ENCODE data around the gene AMBRA1. TPM values are rescaled to one million over a fixed set of nuclear protein-coding genes. Genes with fewer than 3 reads are reported as not detected.
"Not testable (repeated sequence)": the region's sequence is repeated elsewhere in the genome, so short reads cannot be mapped to it uniquely, and the experiment has no call there.

AMBRA1 gene
- total and polyA plus RNA-seq, 2 of the 8 experiments (the other 6 are each of a cell fraction or from before 2014, with no cell fraction given): 14.2 to 37.4 TPM

GRCh38 chr11:46372086-46372485 is 221.7 kb downstream of the AMBRA1 start (continued):
- TF ChIP-seq CTCF (IDR thresholded peaks at IDR 0.05; ENCODE audit: control extremely low read depth in 1 of 3, insufficient read depth in 1 of 3, low read depth in 1 of 3, low read length in 3 of 3): no peak
- no peak for TF ChIP-seq USF2 (IDR thresholded peaks at IDR 0.05; ENCODE audit: low read length)

GRCh38 chr11:46371262-46371661 is 222.6 kb downstream of the AMBRA1 start:
- H3K4me2 ChIP-seq (ENCODE audit: insufficient read depth in 1 of 2, low read depth in 2 of 2, low read length in 2 of 2); H3K79me2 ChIP-seq (ENCODE audit: control insufficient read depth in 1 of 2, insufficient read depth in 2 of 2, low read length in 2 of 2); H2BK120ac ChIP-seq (replicated peaks; ENCODE audit: low read depth, low read length); DNase-seq (ENCODE audit: low read depth in 1 of 2, low spot score in 2 of 2); H2BK15ac ChIP-seq (ENCODE audit: low read length); H2AFZ ChIP-seq (ENCODE audit: low read length); H3K79me1 ChIP-seq (ENCODE audit: low read depth, low read length); H3K9ac ChIP-seq (replicated peaks in 1 of 4; ENCODE audit: extremely low read depth in 1 of 4, low read depth in 3 of 4, low read length in 3 of 4); H2BK20ac ChIP-seq (ENCODE audit: low read length); H3K4me3 ChIP-seq (ENCODE audit: extremely low read depth in 1 of 4, insufficient read depth in 2 of 4, low read depth in 3 of 4, low read length in 4 of 4); H3K23me2 ChIP-seq (ENCODE audit: low read depth, low read length); H3K27ac ChIP-seq (ENCODE audit: low read depth, low read length); H3K9me3 ChIP-seq (ENCODE audit: insufficient read depth in 2 of 2, low read depth in 1 of 2, low read length in 1 of 2); H3K18ac ChIP-seq (ENCODE audit: extremely low read depth, low read length); H2AK5ac ChIP-seq (ENCODE audit: low read depth, low read length); FAIRE-seq; H3K4ac ChIP-seq (replicated peaks; ENCODE audit: insufficient read length, low read depth, low read length); H4K91ac ChIP-seq (replicated peaks; ENCODE audit: insufficient read length, low read length); H3K14ac ChIP-seq (ENCODE audit: insufficient read length); H4K5ac ChIP-seq (ENCODE audit: insufficient read length, low read depth, low read length); H4K8ac ChIP-seq (ENCODE audit: extremely low read depth, insufficient read depth, low read length); H2BK12ac ChIP-seq (ENCODE audit: low read depth, low read length); H2BK5ac ChIP-seq (ENCODE audit: low read depth, low read length); H3K23ac ChIP-seq (ENCODE audit: insufficient read length); H3K56ac ChIP-seq (replicated peaks; ENCODE audit: insufficient read length, low read depth, low read length); H3K27me3 ChIP-seq (replicated peaks in 1 of 4; ENCODE audit: control insufficient read depth in 3 of 4, extremely low read depth in 1 of 4, insufficient read depth in 3 of 4, low read length in 3 of 4): not testable (repeated sequence)
- Histone ChIP-seq H3K36me3 (ENCODE audit: control insufficient read depth in 2 of 4, insufficient read depth in 4 of 4, low read length in 3 of 4) (peaks cover 8 to 39% (median 19%) of the 10 kb centered on the region in 4 experiments; a peak in 6 of 8 replicates), H3K4me1 (replicated peaks in 1 of 4; ENCODE audit: control insufficient read depth in 3 of 4, insufficient read depth in 4 of 4, low read length in 3 of 4) (peaks cover 0 to 13% (median 3%) of the 10 kb centered on the region in 4 experiments; a peak in 5 of 7 replicates), H4K20me1 (replicated peaks in 1 of 2; ENCODE audit: control insufficient read depth in 1 of 2, insufficient read depth in 2 of 2, low read length in 2 of 2) (peaks cover 1 to 19% of the 10 kb centered on the region in 2 experiments)
- 94% methylated on average over 19 of the region's 19 CpGs; no CpG with 5 or more reads in 1 of the 2 experiments for WGBS, 2 experiments (ENCODE audit: extremely low coverage in 1 of 2, insufficient coverage in 1 of 2, insufficient read length in 1 of 2, insufficient replicate concordance in 2 of 2, low coverage in 1 of 2, low lambda C conversion rate in 2 of 2, missing lambda C conversion rate in 1 of 2)
- ChIA-PET POLR2A (ENCODE audit: partially characterized antibody) (interaction anchor here (0.9 to 1.4 kb wide), 2 partner anchors 9 to 10 kb away, joined by 3 to 5 read pairs; partner anchors contain the start of gene MDK), CTCF (ENCODE audit: partially characterized antibody) (interaction anchor here (1.3 to 44.5 kb wide), 2 partner anchors 29 to 31 kb away, joined by 3 to 1004 read pairs; partner anchors contain the start of gene DGKZ)

Data from H1 (cell line).